Smooth muscle cell (in vitro differentiated cells): ENCODE results near the gene RILPL1. TPM values are rescaled to one million over a fixed set of nuclear protein-coding genes. Genes with fewer than 3 reads are reported as not detected.

Source experiments
- DNase-seq: peaks from one replicate; lab custom pipeline; 2025; ENCODE audit not compliant: unreplicated experiment; lab: John Stamatoyannopoulos, UW
- H2AFZ ChIP-seq: fragments of 200-600 bp; sonication (generic); 2 replicates; pipeline ENCODE4 v1.6.0; 2016; ENCODE audit warnings: antibody characterized with exemption, low read depth, mild to moderate bottlenecking
- H3F3A ChIP-seq: fragments of 200-600 bp; sonication (generic); 2 replicates; pipeline ENCODE4 v1.6.0; 2017; ENCODE audit warnings: antibody characterized with exemption, low read depth
- H3K27ac ChIP-seq: fragments of 200-600 bp; sonication (generic); 2 replicates; pipeline ENCODE4 v1.5.1; 2016; ENCODE audit warnings: low read depth, mild to moderate bottlenecking
- H3K27me3 ChIP-seq: fragments of 200-600 bp; sonication (generic); 2 replicates; pipeline ENCODE4 v1.6.1; 2016; ENCODE audit warnings: low read depth, mild to moderate bottlenecking
- H3K36me3 ChIP-seq: fragments of 200-600 bp; sonication (generic); 2 replicates; pipeline ENCODE4 v1.5.1; 2016; ENCODE audit warnings: low read depth
- H3K4me1 ChIP-seq: fragments of 200-600 bp; sonication (generic); 2 replicates; pipeline ENCODE4 v1.5.1; 2016; ENCODE audit warnings: low read depth
- H3K4me2 ChIP-seq: fragments of 200-600 bp; sonication (generic); 2 replicates; pipeline ENCODE4 v1.6.0; 2016; ENCODE audit warnings: mild to moderate bottlenecking
- H3K4me3 ChIP-seq: fragments of 200-600 bp; sonication (generic); 2 replicates; pipeline ENCODE4 v1.5.1; 2016; ENCODE audit warnings: mild to moderate bottlenecking
- H3K79me2 ChIP-seq: fragments of 200-600 bp; sonication (generic); 2 replicates; pipeline ENCODE4 v1.6.0; 2016; ENCODE audit warnings: low read depth, mild to moderate bottlenecking
- H3K9ac ChIP-seq: fragments of 200-600 bp; sonication (generic); 2 replicates; pipeline ENCODE4 v1.6.0; 2016; ENCODE audit warnings: low read depth
- H3K9me3 ChIP-seq: fragments of 200-600 bp; sonication (generic); replicated peaks from 2 replicates; pipeline ENCODE4 v1.5.1; 2016; ENCODE audit warnings: low read depth
- H4K20me1 ChIP-seq: fragments of 200-600 bp; sonication (generic); 2 replicates; pipeline ENCODE4 v1.6.0; 2016; ENCODE audit warnings: low read depth
- CTCF ChIP-seq: fragments of 200-600 bp; sonication (generic); IDR thresholded peaks from 2 replicates; pipeline ENCODE4 v1.5.1; 2017; ENCODE audit warnings: borderline replicate concordance, mild to moderate bottlenecking, antibody characterized with exemption; ENCODE audit not compliant: insufficient read depth, poor library complexity, severe bottlenecking
- WGBS: methylation state at CpG from one replicate; pipeline ENCODE4 v1.1.7; 2016; ENCODE audit warnings: low lambda C conversion rate; 5-methylcytosine and 5-hydroxymethylcytosine counted together
- polyA plus RNA-seq: library from polyadenylated mRNA; unstranded; fragments of >200 nt; fragmentation: Nextera tagmentation; extraction: Ambion mirVana; gene quantifications from 2 replicates; pipeline ENCODE4 v1.2.1, GENCODE V29; 2016
- total RNA-seq: library from RNA; depleted of rRNA; stranded (reverse); fragments of >200 nt; gene quantifications from 2 replicates; pipeline ENCODE4 v1.2.3, GENCODE V29; 2014

The RILPL1 gene
- total and polyA plus RNA-seq, 2 experiments from 2014 or later: 17.9 to 29.8 TPM

GRCh38 chr12:123472438-123472849, 61.1 kb downstream of the RILPL1 start:
- no peak for TF ChIP-seq CTCF
- Histone ChIP-seq H4K20me1 (peaks cover 21% of the 10 kb centered on the region), H3F3A (no peaks in the 10 kb centered on the region), H3K27ac (no peak overlapping the region), H3K27me3 (no peaks in the 10 kb centered on the region), H3K79me2 (peaks cover 5% of the 10 kb centered on the region), H3K9me3 (no peaks in the 10 kb centered on the region), H3K4me2 (no peak overlapping the region), H3K36me3 (peaks cover 4% of the 10 kb centered on the region), H3K9ac (no peak overlapping the region), H3K4me1 (no peaks in the 10 kb centered on the region), H3K4me3 (no peak overlapping the region), H2AFZ (no peak overlapping the region)
- 96% methylated on average over 12 of the region's 12 CpGs for WGBS
- DNase-seq: no peak

- H4K20me1 ChIP-seq: peaks cover 26% of the 10 kb centered on the region
- H3K4me2 ChIP-seq: no peak overlapping the region
- H3K27ac ChIP-seq: no peak overlapping the region
- H3K4me1 ChIP-seq: no peaks in the 10 kb centered on the region
- no peak overlapping the region for H3K4me3 ChIP-seq
- no peak overlapping the region for H2AFZ ChIP-seq
- TF ChIP-seq CTCF: no peak
- WGBS: 96% methylated on average over 8 of the region's 8 CpGs
- no peaks in the 10 kb centered on the region for H3F3A ChIP-seq
- no peak overlapping the region for H3K9ac ChIP-seq
- no peak for DNase-seq
- peaks cover 5% of the 10 kb centered on the region for H3K79me2 ChIP-seq
- H3K36me3 ChIP-seq: peaks cover 4% of the 10 kb centered on the region
- H3K9me3 ChIP-seq: no peaks in the 10 kb centered on the region
- no peaks in the 10 kb centered on the region for H3K27me3 ChIP-seq
These were observed 62.0 kb downstream of the RILPL1 start for GRCh38 chr12:123471374-123472068.

GRCh38 chr12:123469978-123470377, 63.5 kb downstream of the RILPL1 start:
- no peak for TF ChIP-seq CTCF
- Histone ChIP-seq H3K27ac (no peak overlapping the region), H4K20me1 (peaks cover 23% of the 10 kb centered on the region), H3K9ac (no peak overlapping the region), H3K4me3 (no peak overlapping the region), H2AFZ (no peak overlapping the region), H3K9me3 (no peaks in the 10 kb centered on the region), H3K36me3 (peaks cover 4% of the 10 kb centered on the region), H3K4me1 (no peaks in the 10 kb centered on the region), H3F3A (no peaks in the 10 kb centered on the region), H3K27me3 (no peaks in the 10 kb centered on the region), H3K79me2 (peaks cover 5% of the 10 kb centered on the region), H3K4me2 (no peak overlapping the region)
- DNase-seq: no peak
- 95% methylated on average over 2 of the region's 2 CpGs for WGBS

- Histone ChIP-seq H3K27ac (no peak overlapping the region), H3F3A (no peaks in the 10 kb centered on the region), H3K27me3 (no peaks in the 10 kb centered on the region), H3K79me2 (peaks cover 5% of the 10 kb centered on the region), H3K4me1 (no peaks in the 10 kb centered on the region), H3K9me3 (no peaks in the 10 kb centered on the region), H2AFZ (no peak overlapping the region), H3K9ac (no peak overlapping the region), H4K20me1 (peaks cover 20% of the 10 kb centered on the region), H3K4me2 (no peak overlapping the region), H3K36me3 (peaks cover 4% of the 10 kb centered on the region), H3K4me3 (no peak overlapping the region)
- 89% methylated on average over 1 of the region's 1 CpG for WGBS
- no peak for TF ChIP-seq CTCF
- DNase-seq: no peak
These were observed 64.7 kb downstream of the RILPL1 start for GRCh38 chr12:123468786-123469185.
